HG03097 (cell line): Measurements from ENCODE around the gene CPEB4.

ENCODE experiments used
- ATAC-seq: cut with Tn5 transposase; IDR thresholded peaks from one replicate; pipeline ENCODE4 v1.9.1; 2021; ENCODE audit not compliant: unreplicated experiment, low FRiP score

The CPEB4 gene

GRCh38 chr5:173884402-173885053 is 3.6 kb upstream of the CPEB4 start:
- no peak for ATAC-seq

DNA sequence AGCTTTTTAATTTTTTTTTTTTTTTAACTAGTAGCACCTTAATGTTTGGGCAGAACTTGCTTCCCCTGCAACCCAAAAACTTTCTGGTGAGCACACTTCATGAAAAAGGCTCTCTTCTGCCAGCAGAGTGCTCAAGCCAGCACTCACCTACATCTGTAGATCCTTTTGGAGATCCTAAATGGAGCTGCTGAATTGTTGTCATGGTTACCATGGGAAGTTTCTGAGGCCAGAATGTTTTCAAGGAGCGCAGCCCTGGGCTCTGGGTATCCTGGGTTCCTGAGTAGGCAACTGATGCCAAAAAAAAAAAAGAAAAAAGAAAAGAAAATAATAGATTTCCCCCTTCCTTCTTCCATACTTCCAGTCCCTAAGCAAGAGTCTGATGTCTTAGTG is 3.1 kb upstream of the CPEB4 start:
- ATAC-seq = no peak

DNA sequence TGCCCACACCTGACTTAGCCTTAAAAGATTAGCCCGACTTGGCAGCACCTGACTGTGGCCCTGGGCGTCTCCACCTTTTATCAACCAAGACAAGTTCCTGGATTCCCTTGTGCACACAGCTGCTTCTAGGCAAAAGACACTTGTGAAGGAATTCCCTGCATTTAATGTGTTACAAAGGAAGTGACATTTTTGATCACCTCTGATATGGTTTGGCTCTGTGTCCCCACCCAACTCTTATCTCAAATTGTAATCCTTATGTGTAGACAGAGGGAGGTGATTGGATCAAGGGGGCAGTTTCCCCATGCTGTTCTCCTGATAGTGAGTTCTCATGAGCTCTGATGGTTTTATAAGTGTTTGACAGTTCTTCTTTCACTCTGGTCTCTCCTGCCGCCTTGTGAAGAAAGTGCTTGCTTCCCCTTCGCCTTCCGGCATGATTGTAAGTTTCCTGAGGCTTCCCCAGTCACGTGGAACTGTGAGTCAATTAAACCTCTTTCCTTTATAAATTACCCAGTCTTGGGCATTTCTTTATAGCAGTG is 2.6 kb upstream of the CPEB4 start:
- ATAC-seq = no peak

GRCh38 chr5:173886150-173886549 is 2.0 kb upstream of the CPEB4 start:
- ATAC-seq = no peak

DNA sequence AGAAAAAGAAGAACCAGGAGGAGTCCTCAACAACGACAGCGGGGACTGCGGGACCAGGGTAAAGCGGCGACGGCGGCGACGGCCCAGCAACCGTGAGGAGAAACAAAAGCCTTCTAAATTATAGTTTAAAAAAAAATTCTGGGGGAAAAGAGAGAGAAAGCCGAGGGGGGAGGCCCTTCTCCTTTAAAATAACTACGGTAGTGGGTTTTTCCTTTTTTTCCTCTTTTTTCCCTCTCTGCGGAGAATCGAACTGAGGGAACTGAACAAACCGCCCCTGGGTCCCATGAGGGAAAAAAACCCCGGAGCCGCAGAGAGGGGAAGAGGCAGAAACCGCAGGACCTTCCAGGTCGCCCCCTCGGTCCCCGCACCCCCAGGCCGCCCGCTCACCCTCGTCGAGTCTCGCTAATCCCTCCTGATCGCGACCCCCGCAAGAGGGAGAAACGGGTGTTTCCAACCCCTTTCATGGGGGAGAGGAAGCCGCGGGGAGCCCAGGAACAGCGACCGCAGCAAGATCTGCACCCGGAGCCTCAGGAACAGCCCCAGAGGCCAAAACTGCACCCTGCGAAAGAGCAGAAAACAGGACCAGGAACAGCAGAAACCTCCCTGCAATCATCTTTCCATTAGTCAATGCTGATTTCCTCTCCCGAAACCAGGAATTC is 453 bp downstream of the CPEB4 start:
- no peak for ATAC-seq

DNA sequence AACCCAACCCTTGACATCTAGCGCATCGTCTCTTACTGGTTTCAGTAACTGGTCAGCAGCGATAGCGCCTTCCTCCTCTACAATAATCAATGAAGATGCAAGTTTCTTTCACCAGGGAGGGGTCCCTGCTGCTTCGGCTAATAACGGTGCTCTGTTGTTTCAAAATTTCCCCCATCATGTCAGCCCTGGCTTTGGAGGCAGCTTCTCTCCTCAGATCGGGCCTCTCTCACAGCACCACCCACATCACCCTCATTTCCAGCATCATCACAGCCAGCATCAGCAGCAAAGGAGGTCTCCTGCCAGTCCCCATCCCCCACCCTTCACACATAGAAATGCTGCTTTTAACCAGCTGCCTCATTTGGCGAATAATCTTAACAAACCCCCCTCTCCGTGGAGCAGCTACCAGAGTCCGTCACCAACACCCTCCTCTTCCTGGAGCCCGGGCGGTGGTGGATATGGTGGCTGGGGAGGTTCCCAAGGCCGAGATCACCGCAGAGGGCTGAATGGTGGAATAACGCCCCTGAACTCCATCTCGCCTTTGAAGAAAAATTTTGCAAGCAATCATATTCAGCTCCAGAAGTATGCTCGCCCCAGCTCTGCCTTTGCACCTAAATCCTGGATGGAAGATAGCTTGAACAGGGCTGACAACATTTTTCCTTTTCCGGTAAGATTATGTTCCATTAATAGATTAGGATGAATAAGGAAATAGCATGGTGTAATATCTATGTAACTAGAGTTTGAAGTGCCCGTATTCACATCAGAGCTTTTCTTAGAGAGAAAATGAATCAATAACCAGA is 2.2 kb downstream of the CPEB4 start:
- ATAC-seq = no peak

DNA sequence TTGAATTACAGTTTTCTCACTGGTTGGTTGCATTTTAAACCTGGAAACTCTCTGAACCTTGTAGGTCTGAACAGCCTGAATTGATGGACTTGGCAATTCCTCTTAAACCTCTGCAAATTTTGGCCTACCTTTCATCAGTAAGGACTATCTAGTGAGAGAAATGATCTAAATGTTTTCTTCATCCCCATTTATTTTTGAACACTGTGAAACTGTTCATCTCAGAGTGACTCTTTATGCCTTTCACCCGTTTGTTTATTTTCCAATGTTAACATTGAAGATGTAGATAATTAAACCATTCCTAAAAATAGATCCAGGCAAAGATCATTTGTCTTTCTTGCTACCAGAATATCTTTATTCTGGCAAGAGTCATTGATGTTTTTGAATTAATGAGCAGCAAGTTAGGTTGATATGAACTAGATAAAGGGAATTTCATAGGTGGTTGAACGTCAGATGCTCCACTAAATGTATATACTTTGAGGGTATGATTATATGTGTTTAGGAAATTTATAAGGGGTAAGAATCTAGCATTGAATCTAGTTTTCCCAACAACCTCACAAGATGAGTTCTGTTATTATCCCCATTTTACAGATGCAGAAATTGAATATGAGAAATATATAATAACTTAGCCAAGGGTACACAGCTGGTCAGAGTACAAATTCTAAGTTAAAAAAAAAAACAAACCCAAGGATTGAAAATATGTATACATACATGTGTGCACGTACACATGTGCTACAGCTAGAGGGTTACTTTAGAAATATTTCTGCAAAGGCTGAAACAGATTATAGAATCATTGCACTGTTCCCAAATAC is 3.4 kb downstream of the CPEB4 start:
- ATAC-seq = no peak

GRCh38 chr5:173893192-173893561 is 5.0 kb downstream of the CPEB4 start:
- no peak for ATAC-seq

- no peak for ATAC-seq
Observed at GRCh38 chr5:173895401-173896165, 7.4 kb downstream of the CPEB4 start.

DNA sequence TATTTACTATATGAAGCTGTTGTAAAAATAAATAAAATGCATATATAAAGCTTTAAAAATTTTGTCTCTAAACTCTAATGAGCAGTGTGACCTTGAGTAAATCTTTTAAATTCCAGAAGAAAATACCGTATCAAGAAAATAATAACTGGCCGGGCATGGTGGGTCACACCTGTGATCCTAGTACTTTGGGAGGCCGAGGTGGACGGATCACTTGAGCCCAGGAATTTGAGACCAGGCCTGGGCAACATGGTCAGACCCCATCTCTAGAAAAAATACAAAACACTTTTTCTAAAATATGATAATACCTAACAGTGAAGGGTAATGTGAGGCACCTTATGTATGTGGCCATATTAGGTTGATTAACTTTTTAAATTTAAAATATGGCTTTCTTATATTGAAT is 8.5 kb downstream of the CPEB4 start:
- no peak for ATAC-seq

DNA sequence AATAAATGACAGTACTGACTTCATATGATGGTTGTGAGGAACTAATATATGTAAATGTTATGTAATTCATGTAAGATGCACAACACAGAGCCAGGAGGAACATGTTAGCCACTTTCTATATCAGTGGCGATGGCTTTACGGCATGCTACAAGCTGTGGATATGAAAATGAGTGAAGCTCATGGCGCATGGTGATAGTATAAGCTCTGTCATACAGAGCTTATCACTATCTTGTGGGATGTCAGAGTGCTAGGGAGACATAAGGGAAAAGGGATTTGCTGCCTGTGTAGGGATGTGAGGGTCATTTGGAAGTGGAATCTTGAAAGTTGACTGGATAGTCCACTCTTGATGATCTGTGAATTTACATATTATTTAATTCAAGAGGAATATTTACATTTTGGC is 13.6 kb downstream of the CPEB4 start:
- no peak for ATAC-seq

DNA sequence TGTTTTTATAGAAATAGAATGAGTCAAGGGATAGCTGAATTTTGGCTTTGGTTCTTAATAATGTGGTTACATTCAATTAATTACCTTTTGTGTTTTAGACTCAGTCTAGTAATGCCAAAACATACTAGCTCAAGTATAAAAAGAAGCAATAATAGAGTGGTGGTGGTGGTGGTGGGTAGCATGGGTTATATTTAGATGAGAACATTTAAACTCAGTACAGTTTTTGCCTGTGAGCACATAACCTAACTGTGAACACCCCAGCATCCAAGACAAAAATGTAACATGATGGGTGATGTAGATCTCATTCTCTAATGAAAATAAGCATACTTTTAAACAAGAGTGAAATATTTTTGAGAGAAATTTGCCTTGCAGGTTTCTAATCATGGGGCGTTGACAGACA is 14.2 kb downstream of the CPEB4 start:
- ATAC-seq = no peak

DNA sequence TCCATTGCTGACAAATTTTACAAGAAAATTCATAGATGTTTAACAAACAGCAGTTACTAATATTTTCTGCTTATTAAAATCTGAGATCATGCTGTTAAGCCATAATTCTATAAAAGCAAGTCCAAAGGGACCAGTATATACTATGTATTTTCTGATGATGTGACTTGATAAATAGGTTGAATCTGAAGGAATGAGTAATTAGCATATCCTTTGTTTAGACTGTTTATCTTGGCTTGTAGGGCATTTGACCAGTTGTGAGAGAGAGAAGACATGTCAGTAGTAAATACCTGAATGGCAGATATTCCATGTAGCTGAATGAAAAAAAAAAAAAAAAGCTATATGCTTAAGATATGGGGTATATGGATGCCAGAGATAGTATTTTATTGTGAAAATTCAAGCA is 14.6 kb downstream of the CPEB4 start:
- no peak for ATAC-seq

DNA sequence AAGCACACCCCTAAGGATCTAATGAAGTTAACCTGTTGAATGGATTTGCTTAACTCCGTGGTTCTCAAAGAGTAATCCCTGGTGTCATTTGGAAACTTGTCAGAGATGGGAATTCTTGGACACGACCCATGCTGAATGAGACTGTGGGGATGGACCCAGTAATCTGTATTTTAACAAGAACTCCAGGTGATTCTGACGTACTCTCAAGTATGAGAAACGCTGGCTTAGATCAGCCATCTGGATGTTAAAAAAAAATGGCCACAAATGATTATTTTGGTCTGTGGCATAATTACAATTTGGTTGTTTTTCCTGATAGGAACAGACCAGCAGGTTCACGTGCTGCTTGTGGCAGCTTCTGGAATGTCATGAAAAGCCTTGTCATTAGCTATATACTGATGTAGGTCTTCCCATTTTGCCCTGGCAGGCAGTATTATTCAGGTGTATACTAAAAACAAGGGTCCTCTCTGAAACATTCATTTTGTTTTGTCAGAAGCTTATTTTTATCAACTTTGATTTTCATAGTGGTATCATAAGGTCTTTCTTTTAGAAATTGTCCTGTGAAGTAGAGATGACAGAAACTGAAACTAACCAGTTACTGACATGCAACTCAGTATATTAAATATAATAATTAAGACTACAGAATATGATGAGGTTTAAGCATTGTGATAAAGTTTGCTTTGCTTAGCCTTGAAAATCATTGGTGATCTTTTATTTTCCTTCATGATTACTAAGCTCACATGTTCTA is 15.4 kb downstream of the CPEB4 start:
- ATAC-seq = no peak

DNA sequence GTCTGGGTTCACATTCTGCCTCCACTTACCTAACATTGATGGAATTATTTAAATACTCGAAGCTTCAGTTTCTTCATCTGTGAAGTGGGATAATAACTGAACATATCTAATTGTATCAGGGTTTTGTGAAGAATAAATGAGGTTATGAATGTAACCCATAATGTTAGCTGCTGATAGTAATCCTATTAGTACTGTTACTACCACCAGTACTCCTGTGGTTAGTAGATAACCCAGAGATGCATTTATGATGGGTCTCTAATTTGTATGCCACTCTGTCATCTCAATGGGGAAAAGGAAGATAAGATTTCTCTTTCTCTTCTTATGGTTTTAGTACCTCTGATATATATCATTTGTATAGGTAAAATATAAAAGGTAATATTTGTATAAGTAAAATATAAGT is 16.0 kb downstream of the CPEB4 start:
- no peak for ATAC-seq

DNA sequence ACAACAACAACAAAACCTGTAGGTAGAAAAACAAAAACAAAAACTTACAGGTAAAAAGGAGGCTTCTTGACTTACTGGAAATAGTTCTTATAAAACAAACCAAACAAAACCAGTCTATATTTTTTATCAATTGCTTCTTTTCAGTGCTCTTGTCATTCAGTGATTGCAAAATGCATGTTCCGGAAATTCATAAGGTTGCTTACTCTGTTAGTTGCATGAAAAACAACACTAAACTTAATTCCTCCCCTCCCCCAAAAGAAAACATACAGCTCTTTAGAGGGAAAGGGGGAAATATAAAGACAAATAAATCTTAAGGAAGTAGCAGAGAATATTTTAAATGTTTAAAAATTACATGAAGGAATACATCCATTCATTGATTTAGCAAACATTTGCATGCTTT is 19.1 kb downstream of the CPEB4 start:
- ATAC-seq = no peak

DNA sequence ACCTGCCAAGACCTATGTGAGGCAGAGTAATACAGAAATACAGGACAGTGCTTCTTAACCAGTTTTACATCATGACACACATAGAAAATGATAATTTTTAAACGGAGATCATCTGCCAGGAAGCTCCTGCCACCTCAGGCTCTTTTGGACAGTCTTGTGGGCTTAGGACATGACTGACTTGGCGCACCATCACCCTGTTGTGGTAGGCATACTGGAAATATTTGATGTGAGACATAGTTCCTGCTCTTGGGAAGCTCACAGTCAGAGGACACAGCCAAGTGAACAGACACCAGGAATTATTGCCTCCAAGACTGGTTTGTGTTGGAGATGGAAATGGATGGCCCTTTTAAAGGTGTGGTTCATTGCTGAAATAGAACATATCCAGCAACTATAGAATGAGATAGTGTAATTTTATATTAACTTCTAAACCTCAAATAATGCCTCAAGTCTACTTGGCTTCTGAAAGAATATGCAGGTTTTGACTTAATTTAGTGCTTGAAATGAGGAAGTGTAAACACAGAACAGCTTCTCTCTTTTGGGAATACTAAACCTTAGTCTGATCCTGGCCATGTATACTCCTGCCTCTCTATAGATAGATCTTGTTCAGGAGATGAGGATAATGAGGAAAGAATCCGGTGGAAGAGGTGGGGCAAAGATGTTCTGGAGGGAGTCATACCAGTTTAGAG is 19.7 kb downstream of the CPEB4 start:
- no peak for ATAC-seq

DNA sequence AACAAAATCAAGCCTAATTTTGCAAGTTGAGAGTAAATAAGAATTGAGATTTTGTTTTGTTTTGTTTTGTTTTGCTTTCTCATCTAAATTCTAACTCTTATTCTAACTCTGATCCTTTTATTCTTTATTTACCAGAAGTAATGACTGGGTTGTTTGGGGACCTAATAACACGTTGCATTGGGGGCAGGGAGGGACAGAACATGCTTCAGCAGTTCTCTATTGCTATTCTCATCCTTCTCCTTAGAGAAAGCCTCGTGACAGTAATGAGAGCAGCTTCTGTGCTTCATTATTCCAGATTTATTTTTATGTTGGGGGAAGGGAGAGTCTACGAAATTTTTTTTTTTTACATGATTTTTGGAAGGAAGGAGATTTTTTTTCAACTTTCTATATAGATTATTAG is 21.1 kb downstream of the CPEB4 start:
- ATAC-seq = no peak

- no peak for ATAC-seq
Observed at GRCh38 chr5:173910215-173910614, 22.1 kb downstream of the CPEB4 start.
